Stimulated activated CD4-positive, alpha-beta T cell treated with anti-CD3 and anti-CD28 coated beads, Interleukin-4, amount 100 ng/mL, for 48 hours (primary cell): ENCODE results near the gene IL17RA.
A peak's percentile ranks its signal among the peaks of the same experiment; 100 is the strongest.

ENCODE experiments used
- DNase-seq, 2 donors: peaks; one replicate each; pipeline ENCODE4 v3.0.0-alpha.2; 2020; ENCODE audit warnings: low read depth in 2 of 2

IL17RA gene

DNA sequence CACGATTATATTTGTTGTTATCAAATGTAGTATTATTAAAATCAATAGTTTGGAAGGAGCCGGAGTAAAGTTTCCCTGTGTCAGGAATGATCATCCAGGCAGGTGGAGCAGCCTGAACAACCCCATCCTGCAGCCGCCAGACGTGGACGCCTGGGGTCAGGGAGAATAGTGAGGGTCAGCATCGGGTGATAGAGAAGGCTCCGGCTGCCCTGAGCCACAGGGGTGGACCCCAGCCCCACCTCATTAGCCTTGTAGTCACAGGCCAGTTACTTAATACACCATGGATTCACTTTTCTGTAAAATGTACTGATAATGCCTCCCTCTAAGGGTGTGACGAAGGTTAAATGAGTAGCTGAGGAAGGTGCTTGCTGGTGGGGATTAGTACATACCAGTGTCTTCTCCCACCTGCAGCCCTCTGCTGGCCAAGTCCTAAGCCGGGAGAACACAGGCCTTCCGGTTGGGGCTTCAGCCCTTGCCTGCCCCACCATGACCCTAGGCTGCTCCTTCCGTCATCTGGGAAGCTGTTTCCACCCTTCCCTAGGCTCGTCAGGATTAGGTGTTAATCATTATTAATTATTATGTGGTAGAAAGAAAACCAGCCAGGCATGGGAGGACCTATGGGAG, 21.5 kb downstream of the IL17RA start:
- DNase-seq, result no peak

- DNase-seq, result no peak
Measured at GRCh38 chr22:17106785-17107546, 22.2 kb downstream of the IL17RA start.

DNA sequence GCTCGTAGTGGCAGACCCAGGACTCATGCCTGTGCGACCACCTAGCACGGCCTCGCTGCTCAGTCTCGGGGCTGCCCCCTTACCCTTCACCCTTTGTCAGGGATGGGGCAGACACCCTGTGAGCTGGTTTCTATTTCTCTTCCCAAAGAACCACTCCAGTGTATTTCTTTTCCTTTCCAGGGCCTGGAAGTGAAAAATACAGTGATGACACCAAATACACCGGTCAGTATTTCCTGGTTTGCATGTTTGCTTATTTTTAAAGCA, 22.7 kb downstream of the IL17RA start:
- DNase-seq, result no peak

GRCh38 chr22:17108256-17109112, 23.7 kb downstream of the IL17RA start:
- no peak for DNase-seq

GRCh38 chr22:17109113-17109865, 24.5 kb downstream of the IL17RA start:
- DNase-seq, result no peak

- no peak for DNase-seq
Measured at GRCh38 chr22:17109976-17110375, 25.2 kb downstream of the IL17RA start.

GRCh38 chr22:17110791-17111550, 26.2 kb downstream of the IL17RA start:
- no peak for DNase-seq

- no peak for DNase-seq
Measured at GRCh38 chr22:17112491-17113042, 27.8 kb downstream of the IL17RA start.

- DNase-seq, result no peak
Measured at GRCh38 chr22:17113600-17113999, 28.8 kb downstream of the IL17RA start.

DNA sequence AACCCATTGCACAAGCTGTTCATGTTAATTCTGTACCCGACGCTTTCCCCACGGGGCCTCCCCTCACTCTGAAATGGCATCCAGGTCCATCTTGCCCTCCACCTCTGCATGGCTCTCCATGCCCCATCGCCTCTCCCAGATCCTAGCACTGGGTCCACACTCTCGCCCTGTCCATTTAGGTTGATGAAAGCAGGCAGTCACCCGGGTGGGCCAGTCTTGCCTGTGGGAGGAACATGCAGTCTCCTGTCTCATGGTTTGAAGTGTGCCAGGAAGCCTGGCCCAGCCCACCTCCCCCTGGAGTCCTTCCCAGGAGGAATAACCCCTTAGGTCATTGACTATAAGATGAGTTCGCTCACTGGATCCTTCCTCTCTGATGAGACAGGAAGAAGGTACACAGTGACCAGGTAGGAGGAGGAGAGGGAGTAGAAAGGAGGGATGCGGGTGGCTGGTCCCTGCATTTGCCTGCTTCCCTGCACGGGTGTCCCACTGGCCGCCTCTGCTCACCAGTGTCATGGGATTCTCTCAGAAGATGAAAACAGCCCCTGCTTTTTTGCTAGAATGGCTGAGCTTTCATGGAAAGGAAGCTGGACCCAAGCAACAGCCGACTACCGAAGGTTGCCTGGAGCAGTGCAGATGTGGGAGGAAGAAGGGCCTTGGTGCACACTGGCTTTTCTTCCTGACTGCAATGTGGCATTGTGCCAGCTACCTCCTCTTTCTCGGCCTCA, 29.5 kb downstream of the IL17RA start:
- no peak for DNase-seq

GRCh38 chr22:17114898-17115235, 30.1 kb downstream of the IL17RA start:
- DNase-seq, result no peak

- no peak for DNase-seq
Measured at GRCh38 chr22:17115236-17115635, 30.4 kb downstream of the IL17RA start.

GRCh38 chr22:17115945-17116565, 31.3 kb downstream of the IL17RA start:
- DNase-seq, result no peak

GRCh38 chr22:17116572-17117330, 32.0 kb downstream of the IL17RA start:
- DNase-seq, result no peak

GRCh38 chr22:17117400-17117799, 32.6 kb downstream of the IL17RA start:
- no peak for DNase-seq

- no peak for DNase-seq
Measured at GRCh38 chr22:17117890-17118289, 33.1 kb downstream of the IL17RA start.

GRCh38 chr22:17118342-17118741, 33.5 kb downstream of the IL17RA start:
- no peak for DNase-seq

DNA sequence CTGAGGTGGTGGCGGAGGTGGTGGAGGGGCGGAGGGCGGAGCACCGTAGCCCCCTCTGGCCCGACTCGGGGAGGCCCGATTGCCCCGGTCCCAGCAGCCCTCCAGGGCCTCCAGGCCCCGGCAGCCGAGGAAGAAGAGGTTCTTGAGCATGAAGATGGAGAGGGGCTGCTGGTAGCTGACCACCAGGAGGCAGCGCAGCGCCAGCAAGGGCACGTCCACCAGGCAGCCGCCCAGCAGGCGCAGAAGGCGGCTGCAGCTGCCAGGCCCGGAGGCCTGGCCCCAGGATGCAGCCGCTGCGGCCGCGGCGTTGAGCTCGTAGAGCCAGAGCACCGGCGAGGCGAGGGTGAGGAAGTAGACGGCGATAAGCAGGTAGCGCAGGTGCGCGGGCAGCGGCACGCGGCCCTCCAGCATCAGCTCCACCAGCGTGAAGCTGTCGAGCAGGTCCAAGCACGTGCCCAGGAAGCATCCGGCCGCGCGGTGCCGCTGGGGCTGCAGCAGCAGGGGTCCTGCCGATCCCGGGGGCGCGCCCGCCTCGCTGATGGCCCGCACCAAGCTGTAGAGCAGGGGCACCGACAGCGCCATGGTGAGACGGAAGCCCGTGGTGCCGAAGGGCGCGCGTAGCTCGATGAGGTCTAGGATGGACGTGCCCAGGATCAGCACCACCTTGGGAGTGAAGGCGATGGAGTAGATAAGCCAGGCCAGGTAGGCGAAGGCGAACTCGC, 34.8 kb downstream of the IL17RA start:
- no peak for DNase-seq

DNA sequence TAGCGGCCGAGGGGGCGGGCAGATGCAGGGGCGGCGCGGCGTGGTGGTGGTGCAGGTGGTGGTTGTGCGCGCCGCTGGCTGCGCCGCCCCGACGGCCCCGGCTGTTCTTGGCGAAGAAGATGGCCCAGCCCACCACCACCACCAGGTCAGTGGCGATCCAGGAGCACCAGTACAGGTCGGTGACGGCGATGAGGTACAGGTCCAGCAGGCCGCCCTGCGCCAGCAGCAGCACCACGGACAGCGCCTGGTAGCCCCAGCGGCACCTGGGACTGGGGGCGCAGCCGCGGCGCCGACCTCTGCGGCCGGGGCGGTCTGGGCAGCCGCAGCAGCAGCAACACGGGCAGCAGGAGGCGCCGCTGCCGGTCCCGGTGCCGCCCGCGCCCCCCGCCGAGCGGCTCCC, 35.5 kb downstream of the IL17RA start:
- peak; percentile 43 to 50 for DNase-seq
